Kidney epithelial cell (primary cell): Measurements from ENCODE around the gene JPH2. TPM values are rescaled to one million over a fixed set of nuclear protein-coding genes. Genes with fewer than 3 reads are reported as not detected.

Source experiments
- DNase-seq: peaks from one replicate; pipeline ENCODE4 v3.0.0-alpha.2; 2010; ENCODE audit warnings: low read depth
- H3K27me3 ChIP-seq: 2 replicates; pipeline ENCODE4 v1.6.0; 2011; ENCODE audit warnings: low read length; ENCODE audit not compliant: control insufficient read depth, insufficient read depth
- H3K36me3 ChIP-seq: 2 replicates; pipeline ENCODE4 v1.5.1; 2011; ENCODE audit warnings: low read length; ENCODE audit not compliant: control insufficient read depth, insufficient read depth
- H3K4me3 ChIP-seq: 2 replicates; pipeline ENCODE4 v1.5.1; 2011; ENCODE audit warnings: low read depth, mild to moderate bottlenecking, control low read depth, low read length
- total RNA-seq: library from RNA; depleted of rRNA; stranded (reverse); fragments of >200 nt; gene quantifications from 2 replicates; pipeline ENCODE4 v1.2.3, GENCODE V29; 2015
- TF ChIP-seq, protein P1 (sequence below): IDR thresholded peaks from 2 replicates; pipeline ENCODE4 v1.5.1; 2011; ENCODE audit warnings: mild to moderate bottlenecking, moderate library complexity, low read length, control low read depth, inconsistent platforms; ENCODE audit not compliant: insufficient read depth, poor library complexity, severe bottlenecking

Gene JPH2
- total RNA-seq, 1 donor from 2014 or later: 3.0 TPM

DNA sequence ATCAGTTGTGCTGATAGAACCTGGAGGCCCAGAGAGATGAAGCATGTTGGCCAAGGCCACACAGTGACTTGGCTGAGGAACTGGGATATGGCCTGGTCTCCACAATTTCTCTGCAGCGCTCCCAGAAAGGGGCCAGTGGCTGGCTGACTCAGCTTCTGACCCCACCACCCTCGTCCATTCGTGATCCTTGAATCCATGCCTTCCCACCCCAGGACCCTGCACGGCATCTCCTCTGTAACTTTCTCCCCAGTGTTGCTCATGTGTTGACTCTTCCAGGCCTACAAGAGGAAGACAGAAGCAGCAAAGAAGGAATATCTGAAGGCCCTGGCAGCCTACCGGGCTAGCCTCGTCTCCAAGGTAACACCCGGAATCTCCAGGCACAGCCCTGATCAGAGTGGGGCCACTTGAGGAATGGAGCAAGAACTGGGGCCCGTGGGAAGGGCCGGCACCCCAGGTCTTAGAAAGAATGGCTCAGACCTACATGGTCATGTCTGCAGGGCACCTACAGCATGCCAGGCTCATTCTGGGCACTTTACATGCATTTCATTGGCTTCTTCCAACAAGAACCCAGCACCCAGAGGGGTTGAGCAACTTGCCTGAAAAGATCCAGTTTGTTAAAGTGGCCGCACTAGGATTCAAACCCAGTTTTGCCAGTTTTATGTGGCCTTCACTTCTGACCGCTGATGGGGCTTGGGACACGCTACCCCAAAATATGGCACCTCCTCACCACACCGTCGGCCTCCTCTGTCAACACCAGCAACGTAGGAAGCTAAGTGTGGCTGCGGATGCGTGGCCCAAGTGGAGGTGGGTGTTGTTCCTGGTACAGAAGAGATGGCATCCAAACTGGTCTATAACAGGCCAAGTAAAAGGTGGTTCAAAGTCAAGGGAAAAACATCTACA is 122.2 kb downstream of the JPH2 start:
- Histone ChIP-seq H3K4me3 (no peak overlapping the region), H3K36me3 (no peaks in the 10 kb centered on the region), H3K27me3 (peaks cover 2% of the 10 kb centered on the region)
- TF ChIP-seq, protein P1, sequence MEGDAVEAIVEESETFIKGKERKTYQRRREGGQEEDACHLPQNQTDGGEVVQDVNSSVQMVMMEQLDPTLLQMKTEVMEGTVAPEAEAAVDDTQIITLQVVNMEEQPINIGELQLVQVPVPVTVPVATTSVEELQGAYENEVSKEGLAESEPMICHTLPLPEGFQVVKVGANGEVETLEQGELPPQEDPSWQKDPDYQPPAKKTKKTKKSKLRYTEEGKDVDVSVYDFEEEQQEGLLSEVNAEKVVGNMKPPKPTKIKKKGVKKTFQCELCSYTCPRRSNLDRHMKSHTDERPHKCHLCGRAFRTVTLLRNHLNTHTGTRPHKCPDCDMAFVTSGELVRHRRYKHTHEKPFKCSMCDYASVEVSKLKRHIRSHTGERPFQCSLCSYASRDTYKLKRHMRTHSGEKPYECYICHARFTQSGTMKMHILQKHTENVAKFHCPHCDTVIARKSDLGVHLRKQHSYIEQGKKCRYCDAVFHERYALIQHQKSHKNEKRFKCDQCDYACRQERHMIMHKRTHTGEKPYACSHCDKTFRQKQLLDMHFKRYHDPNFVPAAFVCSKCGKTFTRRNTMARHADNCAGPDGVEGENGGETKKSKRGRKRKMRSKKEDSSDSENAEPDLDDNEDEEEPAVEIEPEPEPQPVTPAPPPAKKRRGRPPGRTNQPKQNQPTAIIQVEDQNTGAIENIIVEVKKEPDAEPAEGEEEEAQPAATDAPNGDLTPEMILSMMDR: no peak
- no peak for DNase-seq

Other genes with a start within 250 kb of the JPH2 start
- gene OSER1, start 23.6 kb upstream of the JPH2 start, total RNA-seq: 36.4 and 38.1 TPM in 2 replicates
- gene GDAP1L1, start 60.1 kb upstream of the JPH2 start, total RNA-seq: not detected in 2 replicates
- gene FITM2, start 124.0 kb upstream of the JPH2 start, total RNA-seq: 5.3 and 5.5 TPM in 2 replicates
- not detected in 2 replicates for gene R3HDML, start 149.9 kb upstream of the JPH2 start, total RNA-seq
- gene HNF4A, start 168.5 kb upstream of the JPH2 start, total RNA-seq: not detected in 2 replicates